ENCODE results near the gene AKT2.

DNA sequence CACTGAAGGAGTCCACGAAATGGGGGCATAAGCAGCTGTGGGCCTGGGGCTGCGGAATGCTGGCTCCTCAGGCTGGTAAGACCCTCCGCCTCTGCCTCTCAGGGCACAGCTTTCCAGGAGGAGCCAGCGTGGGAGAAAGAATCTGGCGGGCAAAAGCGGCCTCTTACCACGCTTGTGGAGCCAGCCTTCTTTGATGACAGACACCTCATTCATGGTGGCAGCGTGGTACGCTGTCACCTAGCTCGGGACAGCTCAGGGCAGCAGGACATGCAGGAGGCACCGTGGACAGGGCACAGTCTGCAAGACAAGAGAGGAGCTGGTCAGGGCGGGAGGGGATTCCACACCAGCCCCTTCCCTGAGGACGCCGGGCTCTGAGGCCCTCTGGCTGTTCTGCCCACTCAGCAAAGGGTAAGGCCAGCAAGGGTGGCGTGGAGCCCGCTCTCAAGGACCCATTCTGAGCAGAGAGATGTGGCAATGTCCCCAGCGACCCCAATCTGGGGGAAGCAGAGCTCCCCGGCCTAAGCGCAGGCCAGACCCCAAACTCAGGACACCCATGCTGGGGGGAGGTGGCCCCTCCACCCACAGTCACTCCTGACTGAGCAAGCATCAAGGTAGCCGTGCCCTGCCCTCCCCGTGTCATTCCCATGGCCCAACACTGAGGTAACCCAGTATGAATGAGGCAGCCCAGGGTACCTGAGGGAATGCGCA, 19.9 kb downstream of the AKT2 start:
- TF ChIP-seq, protein P1, sequence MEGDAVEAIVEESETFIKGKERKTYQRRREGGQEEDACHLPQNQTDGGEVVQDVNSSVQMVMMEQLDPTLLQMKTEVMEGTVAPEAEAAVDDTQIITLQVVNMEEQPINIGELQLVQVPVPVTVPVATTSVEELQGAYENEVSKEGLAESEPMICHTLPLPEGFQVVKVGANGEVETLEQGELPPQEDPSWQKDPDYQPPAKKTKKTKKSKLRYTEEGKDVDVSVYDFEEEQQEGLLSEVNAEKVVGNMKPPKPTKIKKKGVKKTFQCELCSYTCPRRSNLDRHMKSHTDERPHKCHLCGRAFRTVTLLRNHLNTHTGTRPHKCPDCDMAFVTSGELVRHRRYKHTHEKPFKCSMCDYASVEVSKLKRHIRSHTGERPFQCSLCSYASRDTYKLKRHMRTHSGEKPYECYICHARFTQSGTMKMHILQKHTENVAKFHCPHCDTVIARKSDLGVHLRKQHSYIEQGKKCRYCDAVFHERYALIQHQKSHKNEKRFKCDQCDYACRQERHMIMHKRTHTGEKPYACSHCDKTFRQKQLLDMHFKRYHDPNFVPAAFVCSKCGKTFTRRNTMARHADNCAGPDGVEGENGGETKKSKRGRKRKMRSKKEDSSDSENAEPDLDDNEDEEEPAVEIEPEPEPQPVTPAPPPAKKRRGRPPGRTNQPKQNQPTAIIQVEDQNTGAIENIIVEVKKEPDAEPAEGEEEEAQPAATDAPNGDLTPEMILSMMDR (IDR thresholded peaks at IDR 0.05) = no peak
- no peak for TF ChIP-seq ZFX (IDR thresholded peaks at IDR 0.05; ENCODE audit: borderline replicate concordance)

Data from 22Rv1 (cell line).